ENCODE results near the gene TMEM201.

The TMEM201 gene

GRCh38 chr1:9653491-9654050, 64.9 kb downstream of the TMEM201 start:
- DNase-seq (ENCODE audit: low read depth in 2 of 2), result peak in 1 of 2 donors; percentile 32

GRCh38 chr1:9654051-9654833, 65.5 kb downstream of the TMEM201 start:
- DNase-seq (ENCODE audit: low read depth in 2 of 2), result peak in 1 of 2 donors; percentile 31

DNA sequence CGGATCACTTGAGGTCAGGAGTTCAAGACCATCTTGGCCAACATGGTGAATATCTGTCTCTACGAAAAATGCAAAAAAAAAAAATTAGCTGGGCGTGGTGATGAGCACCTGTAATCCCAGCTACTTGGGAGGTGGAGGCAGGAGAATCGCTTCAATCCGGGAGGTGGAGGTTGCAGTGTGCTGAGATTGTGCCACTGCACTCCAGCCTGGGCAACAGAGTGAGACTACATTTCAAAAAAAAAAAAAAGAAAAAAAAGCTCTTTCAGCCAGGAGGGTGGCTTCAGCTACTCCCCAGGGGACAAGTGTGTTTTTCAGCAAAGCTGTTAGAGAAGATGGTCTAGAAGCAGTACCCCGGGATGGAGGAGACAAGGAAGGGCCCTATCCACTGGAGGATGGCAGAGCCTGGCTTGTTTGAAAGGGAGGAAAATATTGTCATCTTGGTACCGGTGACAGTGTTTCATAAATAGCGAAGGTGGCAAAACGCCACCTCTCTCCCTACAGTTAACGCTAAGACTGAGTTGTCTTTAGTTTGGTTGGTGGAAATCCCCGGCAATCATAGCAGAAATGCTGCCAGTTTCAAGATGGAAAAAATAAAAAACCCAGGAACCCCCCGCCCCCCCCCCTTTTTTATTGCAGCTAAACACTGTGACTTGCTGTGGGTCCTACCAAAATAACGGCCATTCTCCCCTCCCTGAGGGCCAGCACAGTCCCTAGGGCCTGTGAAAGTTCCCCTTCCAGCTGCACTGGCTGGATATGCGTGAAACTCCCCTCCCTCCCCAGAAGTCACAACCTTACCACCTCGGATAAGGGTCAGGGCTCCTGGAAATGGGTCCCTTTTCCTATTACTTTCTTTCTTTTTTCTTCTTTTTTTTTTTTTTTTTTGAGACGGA, 66.4 kb downstream of the TMEM201 start:
- DNase-seq (ENCODE audit: low read depth in 2 of 2), result peak in 1 of 2 donors; percentile 51

- no peak for DNase-seq (ENCODE audit: low read depth in 2 of 2)
These were observed 67.1 kb downstream of the TMEM201 start for GRCh38 chr1:9655836-9656235.

GRCh38 chr1:9657521-9658032, 68.9 kb downstream of the TMEM201 start:
- no peak for DNase-seq (ENCODE audit: low read depth in 2 of 2)

GRCh38 chr1:9658199-9658598, 69.5 kb downstream of the TMEM201 start:
- DNase-seq (ENCODE audit: low read depth in 2 of 2), result no peak

DNA sequence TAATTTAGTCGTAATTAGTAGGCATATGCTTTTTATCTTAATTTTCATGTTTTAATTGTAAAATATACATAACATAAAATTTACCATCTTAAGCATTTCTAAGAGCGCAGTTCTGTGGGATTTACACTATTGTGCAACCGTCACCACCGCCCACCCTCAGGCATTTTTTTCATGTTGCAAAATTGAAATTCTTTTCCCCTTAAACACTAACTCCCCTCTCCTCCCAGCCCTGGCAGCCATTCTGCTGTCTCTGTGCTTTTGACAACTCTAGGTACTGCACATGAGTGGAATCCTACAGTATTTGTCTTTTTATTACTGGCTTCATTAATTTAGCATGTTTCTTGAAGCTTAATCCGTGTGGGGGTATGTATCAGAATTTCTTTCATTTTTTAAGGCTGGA, 70.6 kb downstream of the TMEM201 start:
- DNase-seq (ENCODE audit: low read depth in 2 of 2), result no peak

DNA sequence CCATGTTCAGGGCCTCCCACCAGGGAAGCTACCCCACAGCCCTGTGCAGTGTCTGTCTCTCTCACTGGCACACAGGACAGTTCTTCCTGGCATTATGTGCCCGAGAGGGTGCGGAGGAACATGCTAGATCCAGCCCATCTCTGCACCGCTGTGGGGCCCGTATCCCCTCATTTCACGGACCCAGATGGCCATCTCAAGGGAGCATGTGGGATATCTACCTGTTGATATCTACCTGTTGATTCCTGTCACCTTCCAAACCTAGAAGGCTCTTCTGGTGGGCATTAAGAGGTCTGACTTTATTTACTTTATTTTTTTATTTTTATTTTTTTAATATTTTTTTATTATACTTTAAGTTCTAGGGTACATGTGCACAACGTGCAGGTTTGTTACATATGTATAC, 74.5 kb downstream of the TMEM201 start:
- DNase-seq (ENCODE audit: low read depth in 2 of 2), result no peak
